ENCODE results near the gene RBM12. TPM values are rescaled to one million over a fixed set of nuclear protein-coding genes. Genes with fewer than 3 reads are reported as not detected.

Gene RBM12
- total and polyA plus RNA-seq, 2 of the 8 experiments (the other 6 are each of a cell fraction or from before 2014, with no cell fraction given), result 187 to 214 TPM

DNA sequence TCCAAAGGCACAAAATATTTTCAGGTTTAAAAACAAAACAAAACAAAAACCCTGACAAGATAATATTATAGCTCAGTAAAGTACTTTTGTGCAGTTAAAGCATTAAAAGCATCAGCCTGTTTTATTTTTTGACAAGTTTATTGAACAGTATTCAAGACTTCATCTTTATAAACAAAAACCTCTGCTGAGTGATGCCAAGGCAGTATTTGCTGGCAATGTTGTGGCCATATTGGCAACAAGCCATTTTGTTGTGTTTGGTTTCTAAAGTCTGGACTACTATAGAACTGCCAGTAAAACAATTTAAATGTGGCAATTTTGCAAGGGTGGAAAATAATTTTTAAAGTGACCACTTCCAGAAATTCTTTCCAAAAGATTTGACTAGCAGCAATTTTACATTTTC is 15.9 kb downstream of the RBM12 start:
- no peaks in the 10 kb centered on the region for H3K4me1 ChIP-seq (replicated peaks in 1 of 4; ENCODE audit: control insufficient read depth in 3 of 4, insufficient read depth in 4 of 4, low read length in 3 of 4)
- ChIA-PET POLR2A (ENCODE audit: partially characterized antibody) (interaction anchor here (3.3 to 8.0 kb wide), 2 partner anchors 10 to 16 kb away, joined by 11 to 49 read pairs; partner anchors contain the start of genes CPNE1 and RBM12), CTCF (ENCODE audit: partially characterized antibody) (interaction anchor here (0.7 to 0.9 kb wide), 2 partner anchors 12 to 28 kb away, joined by 3 to 4 read pairs; no protein-coding TSS in a partner anchor)
- no peak for TF ChIP-seq KDM4A (IDR thresholded peaks at IDR 0.05; ENCODE audit: low read depth, low read length, severe bottlenecking)
- no peak for TF ChIP-seq SAP30 (IDR thresholded peaks at IDR 0.05; ENCODE audit: insufficient read depth, insufficient replicate concordance, low read length)
- TF ChIP-seq MAFK (IDR thresholded peaks at IDR 0.05; ENCODE audit: low read depth, low read length), result no peak
- no peak for TF ChIP-seq POU5F1 (IDR thresholded peaks at IDR 0.05; ENCODE audit: low read depth, low read length)
- TF ChIP-seq, protein P1, sequence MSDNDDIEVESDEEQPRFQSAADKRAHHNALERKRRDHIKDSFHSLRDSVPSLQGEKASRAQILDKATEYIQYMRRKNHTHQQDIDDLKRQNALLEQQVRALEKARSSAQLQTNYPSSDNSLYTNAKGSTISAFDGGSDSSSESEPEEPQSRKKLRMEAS (IDR thresholded peaks at IDR 0.05), result no peak
- TF ChIP-seq SRF (IDR thresholded peaks at IDR 0.05; ENCODE audit: low read depth, low read length), result no peak
- TF ChIP-seq BRCA1 (IDR thresholded peaks at IDR 0.05; ENCODE audit: low read depth, low read length), result no peak
- no peak for TF ChIP-seq GTF2F1 (IDR thresholded peaks at IDR 0.05; ENCODE audit: borderline replicate concordance, low read depth, low read length)
- no peak for TF ChIP-seq SUZ12 (IDR thresholded peaks at IDR 0.05; ENCODE audit: low read length)
- TF ChIP-seq TBP (IDR thresholded peaks at IDR 0.05; ENCODE audit: low read depth, low read length), result no peak
- no peak for TF ChIP-seq CTBP2 (IDR thresholded peaks at IDR 0.05; ENCODE audit: borderline replicate concordance, insufficient read depth, insufficient read length, low read length)
- TF ChIP-seq CHD1 (IDR thresholded peaks at IDR 0.05; ENCODE audit: low read depth, low read length), result no peak
- TF ChIP-seq RAD21 (IDR thresholded peaks at IDR 0.05 in 1 of 2, conservative IDR thresholded peaks at IDR 0.05 in 1 of 2; ENCODE audit: low read depth in 2 of 2, low read length in 2 of 2), result no peak
- TF ChIP-seq CBX5 (IDR thresholded peaks at IDR 0.05; ENCODE audit: low read depth, low read length), result no peak
- no peak for TF ChIP-seq FOSL1 (IDR thresholded peaks at IDR 0.05; ENCODE audit: insufficient read depth, low read depth, low read length)

More for the DNA sequence above, 15.9 kb downstream of the RBM12 start:
- peaks cover 16 to 34% of the 10 kb centered on the region in 2 experiments for H4K20me1 ChIP-seq (replicated peaks in 1 of 2; ENCODE audit: control insufficient read depth in 1 of 2, insufficient read depth in 2 of 2, low read length in 2 of 2)
- peaks cover 20 to 96% of the 10 kb centered on the region in 2 experiments for H3K79me2 ChIP-seq (ENCODE audit: control insufficient read depth in 1 of 2, insufficient read depth in 2 of 2, low read length in 2 of 2)
- no peak overlapping the region for H2AK5ac ChIP-seq (ENCODE audit: low read depth, low read length)
- H3K27me3 ChIP-seq (replicated peaks in 1 of 4; ENCODE audit: control insufficient read depth in 3 of 4, extremely low read depth in 1 of 4, insufficient read depth in 3 of 4, low read length in 3 of 4), result no peaks in the 10 kb centered on the region
- no peak overlapping the region for H3K4me3 ChIP-seq (ENCODE audit: extremely low read depth in 1 of 4, insufficient read depth in 2 of 4, low read depth in 3 of 4, low read length in 4 of 4)
- no peak overlapping the region for H2BK5ac ChIP-seq (ENCODE audit: low read depth, low read length)
- DNase-seq (ENCODE audit: low read depth in 1 of 2, low spot score in 2 of 2) (no peak), FAIRE-seq (no peak)
- no peak overlapping the region for H4K5ac ChIP-seq (ENCODE audit: insufficient read length, low read depth, low read length)
- H2BK12ac ChIP-seq (ENCODE audit: low read depth, low read length), result no peak overlapping the region
- no peak overlapping the region for H3K18ac ChIP-seq (ENCODE audit: extremely low read depth, low read length)
- no peak overlapping the region for H3K14ac ChIP-seq (ENCODE audit: insufficient read length)
- H3K4ac ChIP-seq (replicated peaks; ENCODE audit: insufficient read length, low read depth, low read length), result no peak overlapping the region
- H2BK120ac ChIP-seq (replicated peaks; ENCODE audit: low read depth, low read length), result no peak overlapping the region
- no peak overlapping the region for H3K23ac ChIP-seq (ENCODE audit: insufficient read length)
- no peak overlapping the region for H3K56ac ChIP-seq (replicated peaks; ENCODE audit: insufficient read length, low read depth, low read length)
- peaks cover 18% of the 10 kb centered on the region for H3K79me1 ChIP-seq (ENCODE audit: low read depth, low read length)
- no peak overlapping the region for H3K9ac ChIP-seq (replicated peaks in 1 of 4; ENCODE audit: extremely low read depth in 1 of 4, low read depth in 3 of 4, low read length in 3 of 4)
- no peak overlapping the region for H2BK15ac ChIP-seq (ENCODE audit: low read length)
- no peak overlapping the region for H4K91ac ChIP-seq (replicated peaks; ENCODE audit: insufficient read length, low read length)
- no peak overlapping the region for H3K27ac ChIP-seq (ENCODE audit: low read depth, low read length)
- H4K8ac ChIP-seq (ENCODE audit: extremely low read depth, insufficient read depth, low read length), result no peak overlapping the region
- H3K23me2 ChIP-seq (ENCODE audit: low read depth, low read length), result no peaks in the 10 kb centered on the region
- H3K36me3 ChIP-seq (ENCODE audit: control insufficient read depth in 2 of 4, insufficient read depth in 4 of 4, low read length in 3 of 4), result peaks cover 0 to 33% (median 10%) of the 10 kb centered on the region in 4 experiments; a peak in 7 of 8 replicates
- no peak overlapping the region for H3K4me2 ChIP-seq (ENCODE audit: insufficient read depth in 1 of 2, low read depth in 2 of 2, low read length in 2 of 2)
- H2BK20ac ChIP-seq (ENCODE audit: low read length), result no peak overlapping the region
- H2AFZ ChIP-seq (ENCODE audit: low read length), result no peak overlapping the region
- H3K9me3 ChIP-seq (ENCODE audit: insufficient read depth in 2 of 2, low read depth in 1 of 2, low read length in 1 of 2), result no peaks in the 10 kb centered on the region
